Karpas-422 (cell line): ENCODE results near the gene GNAT1. TPM values are rescaled to one million over a fixed set of nuclear protein-coding genes. Genes with fewer than 3 reads are reported as not detected.

Experiments used
- DNase-seq: peaks from one replicate; pipeline ENCODE4 v3.0.0-alpha.2; 2015
- H2AFZ ChIP-seq: fragments of 200-600 bp; sonication (generic); 2 replicates; pipeline ENCODE4 v1.6.1; 2014; ENCODE audit warnings: antibody characterized with exemption, low read length, mixed read lengths
- H3K27ac ChIP-seq: fragments of 200-600 bp; sonication (generic); 2 replicates; pipeline ENCODE4 v1.5.1; 2014; ENCODE audit warnings: mild to moderate bottlenecking, low read length, moderate library complexity
- H3K27me3 ChIP-seq: fragments of 200-600 bp; sonication (generic); 2 replicates; pipeline ENCODE4 v1.6.1; 2014; ENCODE audit warnings: low read length, mixed read lengths
- H3K36me3 ChIP-seq: fragments of 200-600 bp; sonication (generic); 2 replicates; pipeline ENCODE4 v1.6.1; 2014; ENCODE audit warnings: low read length, mixed read lengths; ENCODE audit not compliant: insufficient read depth
- H3K4me1 ChIP-seq: fragments of 200-600 bp; sonication (generic); 2 replicates; pipeline ENCODE4 v1.6.1; 2014; ENCODE audit warnings: mild to moderate bottlenecking, low read length, mixed read lengths
- H3K4me2 ChIP-seq: fragments of 200-600 bp; sonication (generic); 2 replicates; pipeline ENCODE4 v1.6.1; 2014; ENCODE audit warnings: low read length, low read depth, mild to moderate bottlenecking; ENCODE audit not compliant: poor library complexity, severe bottlenecking
- H3K4me3 ChIP-seq: fragments of 200-600 bp; sonication (generic); 2 replicates; pipeline ENCODE4 v1.5.1; 2014; ENCODE audit warnings: mild to moderate bottlenecking, antibody characterized with exemption, low read length, mixed read lengths
- H3K79me2 ChIP-seq: fragments of 200-600 bp; sonication (generic); 2 replicates; pipeline ENCODE4 v1.6.1; 2014; ENCODE audit warnings: mild to moderate bottlenecking, low read length, mixed read lengths
- H3K9ac ChIP-seq: fragments of 200-600 bp; sonication (generic); 2 replicates; pipeline ENCODE4 v1.6.0; 2014; ENCODE audit warnings: low read length
- H3K9me2 ChIP-seq: fragments of 200-600 bp; sonication (generic), shearing (Covaris generic); replicated peaks from 2 replicates; pipeline ENCODE4 v1.6.0; 2014; ENCODE audit warnings: mild to moderate bottlenecking, low read length, moderate library complexity; ENCODE audit not compliant: insufficient read depth
- H3K9me3 ChIP-seq: fragments of 300-700, 200-600 bp; sonication (generic); 2 replicates; pipeline ENCODE4 v1.6.1; 2014; ENCODE audit warnings: low read length, mixed read lengths
- H4K20me1 ChIP-seq: fragments of 200-600 bp; sonication (generic); 2 replicates; pipeline ENCODE4 v1.6.1; 2014; ENCODE audit warnings: mild to moderate bottlenecking, antibody characterized with exemption, low read length, low read depth; ENCODE audit not compliant: insufficient read depth
- total RNA-seq: library from RNA; depleted of rRNA; stranded (reverse); fragments of >200 nt; shearing (Covaris generic); gene quantifications from 2 replicates; pipeline ENCODE4 v1.2.3, GENCODE V29; 2014; ENCODE audit warnings: low replicate concordance

The GNAT1 gene
- total RNA-seq, 1 experiment from 2014 or later: not detected

- Histone ChIP-seq H3K27me3 (no peaks in the 10 kb centered on the region), H4K20me1 (peaks cover 9% of the 10 kb centered on the region), H3K4me3 (no peak overlapping the region), H2AFZ (no peak overlapping the region), H3K4me2 (no peak overlapping the region), H3K9ac (no peak overlapping the region), H3K9me3 (no peaks in the 10 kb centered on the region), H3K4me1 (peaks cover 5% of the 10 kb centered on the region), H3K9me2 (no peaks in the 10 kb centered on the region), H3K27ac (no peak overlapping the region), H3K36me3 (no peaks in the 10 kb centered on the region), H3K79me2 (no peaks in the 10 kb centered on the region)
- DNase-seq: no peak
Observed at GRCh38 chr3:50158530-50159146, 32.8 kb upstream of the GNAT1 start.

- Histone ChIP-seq H2AFZ (no peak overlapping the region), H4K20me1 (peaks cover 8% of the 10 kb centered on the region), H3K4me3 (no peak overlapping the region), H3K9me3 (no peaks in the 10 kb centered on the region), H3K27me3 (no peaks in the 10 kb centered on the region), H3K9ac (no peak overlapping the region), H3K4me1 (no peaks in the 10 kb centered on the region), H3K79me2 (no peaks in the 10 kb centered on the region), H3K4me2 (no peak overlapping the region), H3K27ac (no peak overlapping the region), H3K9me2 (no peaks in the 10 kb centered on the region), H3K36me3 (no peaks in the 10 kb centered on the region)
- DNase-seq: no peak
Observed at GRCh38 chr3:50160561-50160983, 30.8 kb upstream of the GNAT1 start.

GRCh38 chr3:50161320-50161719 is 30.1 kb upstream of the GNAT1 start:
- Histone ChIP-seq H3K27ac (no peak overlapping the region), H3K79me2 (no peaks in the 10 kb centered on the region), H3K4me2 (no peak overlapping the region), H3K9me2 (no peaks in the 10 kb centered on the region), H3K4me3 (no peak overlapping the region), H3K36me3 (no peaks in the 10 kb centered on the region), H2AFZ (no peak overlapping the region), H3K9me3 (no peaks in the 10 kb centered on the region), H3K4me1 (no peaks in the 10 kb centered on the region), H4K20me1 (peaks cover under 1% of the 10 kb centered on the region; the same call in 1 of the 2 replicates), H3K9ac (no peak overlapping the region), H3K27me3 (no peaks in the 10 kb centered on the region)
- DNase-seq: no peak

GRCh38 chr3:50162034-50162883 is 29.2 kb upstream of the GNAT1 start:
- DNase-seq: no peak
- H3K9me3 ChIP-seq: no peaks in the 10 kb centered on the region
- H3K4me2 ChIP-seq: no peak overlapping the region
- H3K4me3 ChIP-seq: no peak overlapping the region
- H3K36me3 ChIP-seq: no peaks in the 10 kb centered on the region
- H3K27me3 ChIP-seq: no peaks in the 10 kb centered on the region
- no peak overlapping the region for H3K9ac ChIP-seq
- H3K27ac ChIP-seq: no peak overlapping the region
- H2AFZ ChIP-seq: no peak overlapping the region
- H3K4me1 ChIP-seq: no peaks in the 10 kb centered on the region
- no peaks in the 10 kb centered on the region for H3K9me2 ChIP-seq
- H3K79me2 ChIP-seq: no peaks in the 10 kb centered on the region
- H4K20me1 ChIP-seq: no peaks in the 10 kb centered on the region

- H3K9me2 ChIP-seq: no peaks in the 10 kb centered on the region
- no peak for DNase-seq
- H3K27me3 ChIP-seq: no peaks in the 10 kb centered on the region
- no peaks in the 10 kb centered on the region for H3K4me1 ChIP-seq
- no peak overlapping the region for H3K4me2 ChIP-seq
- H4K20me1 ChIP-seq: no peaks in the 10 kb centered on the region
- no peak overlapping the region for H3K9ac ChIP-seq
- no peak overlapping the region for H3K4me3 ChIP-seq
- no peak overlapping the region for H2AFZ ChIP-seq
- no peaks in the 10 kb centered on the region for H3K36me3 ChIP-seq
- no peaks in the 10 kb centered on the region for H3K79me2 ChIP-seq
- no peaks in the 10 kb centered on the region for H3K9me3 ChIP-seq
- no peak overlapping the region for H3K27ac ChIP-seq
Observed at GRCh38 chr3:50163572-50164455, 27.6 kb upstream of the GNAT1 start.

- Histone ChIP-seq H3K79me2 (no peaks in the 10 kb centered on the region), H4K20me1 (no peaks in the 10 kb centered on the region), H3K9me3 (no peaks in the 10 kb centered on the region), H3K9ac (no peak overlapping the region), H3K4me3 (no peak overlapping the region), H3K36me3 (no peaks in the 10 kb centered on the region), H3K27me3 (no peaks in the 10 kb centered on the region), H3K4me2 (no peak overlapping the region), H2AFZ (no peak overlapping the region), H3K27ac (no peak overlapping the region), H3K9me2 (no peaks in the 10 kb centered on the region), H3K4me1 (no peaks in the 10 kb centered on the region)
- no peak for DNase-seq
Observed at GRCh38 chr3:50164481-50164880, 26.9 kb upstream of the GNAT1 start.

GRCh38 chr3:50164984-50165909 is 26.2 kb upstream of the GNAT1 start:
- H3K4me3 ChIP-seq: no peak overlapping the region
- H3K36me3 ChIP-seq: no peaks in the 10 kb centered on the region
- no peaks in the 10 kb centered on the region for H3K27me3 ChIP-seq
- no peaks in the 10 kb centered on the region for H3K9me3 ChIP-seq
- H4K20me1 ChIP-seq: no peaks in the 10 kb centered on the region
- no peaks in the 10 kb centered on the region for H3K79me2 ChIP-seq
- H3K9me2 ChIP-seq: no peaks in the 10 kb centered on the region
- H3K27ac ChIP-seq: no peak overlapping the region
- H3K4me1 ChIP-seq: no peaks in the 10 kb centered on the region
- no peak overlapping the region for H2AFZ ChIP-seq
- DNase-seq: no peak
- no peak overlapping the region for H3K9ac ChIP-seq
- H3K4me2 ChIP-seq: no peak overlapping the region
